Osteoblast (primary cell): Measurements from ENCODE around the gene ASIC3. TPM values are rescaled to one million over a fixed set of nuclear protein-coding genes. Genes with fewer than 3 reads are reported as not detected.

Experiments used
- DNase-seq: peaks from one replicate; pipeline ENCODE4 v3.0.0; 2011; ENCODE audit warnings: low spot score, mixed read lengths; ENCODE audit not compliant: insufficient read length; ENCODE audit errors: missing footprints
- H2AFZ ChIP-seq: 2 replicates; pipeline ENCODE4 v1.6.0; 2011; ENCODE audit warnings: mild to moderate bottlenecking, low read length
- H3K27ac ChIP-seq: 2 replicates; pipeline ENCODE4 v1.5.1; 2011; ENCODE audit warnings: mild to moderate bottlenecking, low read depth, low read length, moderate library complexity
- H3K27me3 ChIP-seq: 2 replicates; pipeline ENCODE4 v1.6.0; 2012; ENCODE audit warnings: mild to moderate bottlenecking, control low read depth, inconsistent platforms, low read length, moderate library complexity; ENCODE audit not compliant: insufficient read depth
- H3K36me3 ChIP-seq: 2 replicates; pipeline ENCODE4 v1.5.1; 2011; ENCODE audit warnings: mild to moderate bottlenecking, low read length, control low read depth, moderate library complexity; ENCODE audit not compliant: insufficient read depth
- H3K4me1 ChIP-seq: 2 replicates; pipeline ENCODE4 v1.5.1; 2011; ENCODE audit warnings: mild to moderate bottlenecking, low read length, control low read depth, moderate library complexity; ENCODE audit not compliant: insufficient read depth
- H3K4me2 ChIP-seq: 2 replicates; pipeline ENCODE4 v1.6.0; 2011; ENCODE audit warnings: mild to moderate bottlenecking, low read length; ENCODE audit not compliant: insufficient read depth
- H3K4me3 ChIP-seq: fragments of 200-600 bp; sonication (generic); 3 replicates; pipeline ENCODE4 v1.5.1; 2012; ENCODE audit warnings: mild to moderate bottlenecking, low read length, inconsistent platforms; ENCODE audit not compliant: insufficient read depth
- H3K79me2 ChIP-seq: 2 replicates; pipeline ENCODE4 v1.6.0; 2012; ENCODE audit warnings: mild to moderate bottlenecking, low read length, control low read depth, inconsistent platforms; ENCODE audit not compliant: insufficient read depth
- H3K9me3 ChIP-seq: 2 replicates; pipeline ENCODE4 v1.5.1; 2011; ENCODE audit warnings: low read depth, low read length, control low read depth
- H4K20me1 ChIP-seq: 2 replicates; pipeline ENCODE4 v1.6.0; 2012; ENCODE audit warnings: mild to moderate bottlenecking, low read length, control low read depth; ENCODE audit not compliant: insufficient read depth
- CTCF ChIP-seq: IDR thresholded peaks from 2 replicates; pipeline ENCODE4 v1.5.1; 2011; ENCODE audit warnings: mild to moderate bottlenecking, low read depth, low read length, moderate library complexity; ENCODE audit errors: extremely low read depth
- total RNA-seq: library from RNA; depleted of rRNA; stranded (reverse); fragments of >200 nt; gene quantifications from 2 replicates; pipeline ENCODE4 v1.2.3, GENCODE V29; 2012

The ASIC3 gene
- total RNA-seq, 1 donor, result under 0.01 TPM

GRCh38 chr7:151086802-151087244 is 38.5 kb downstream of the ASIC3 start:
- DNase-seq, result peak; percentile 94
- Histone ChIP-seq H3K4me2 (peak overlapping the region; percentile 79), H3K79me2 (peaks cover 62% of the 10 kb centered on the region), H3K4me3 (peak overlapping the region; percentile 91), H3K36me3 (peaks cover 2% of the 10 kb centered on the region), H2AFZ (peak overlapping the region; percentile 62), H3K9me3 (no peaks in the 10 kb centered on the region), H3K27me3 (no peaks in the 10 kb centered on the region), H3K4me1 (peaks cover 42% of the 10 kb centered on the region), H3K27ac (peak overlapping the region; percentile 79), H4K20me1 (peaks cover 29% of the 10 kb centered on the region)
- TF ChIP-seq CTCF, result no peak

- DNase-seq, result peak; percentile 97
- Histone ChIP-seq H3K27ac (peak overlapping the region; percentile 79), H3K4me1 (peaks cover 36% of the 10 kb centered on the region), H3K27me3 (no peaks in the 10 kb centered on the region), H3K36me3 (peaks cover 5% of the 10 kb centered on the region), H4K20me1 (peaks cover 35% of the 10 kb centered on the region), H3K4me3 (peak overlapping the region; percentile 91), H3K79me2 (peaks cover 62% of the 10 kb centered on the region), H2AFZ (peak overlapping the region; percentile 62), H3K9me3 (no peaks in the 10 kb centered on the region), H3K4me2 (peak overlapping the region; percentile 79)
- TF ChIP-seq CTCF, result no peak
These were observed 39.1 kb downstream of the ASIC3 start for GRCh38 chr7:151087245-151088018.

- H3K79me2 ChIP-seq, result peaks cover 63% of the 10 kb centered on the region
- H4K20me1 ChIP-seq, result peaks cover 43% of the 10 kb centered on the region
- peaks cover 33% of the 10 kb centered on the region for H3K4me1 ChIP-seq
- peaks cover 5% of the 10 kb centered on the region for H3K36me3 ChIP-seq
- peak overlapping the region; percentile 79 for H3K27ac ChIP-seq
- H3K9me3 ChIP-seq, result no peaks in the 10 kb centered on the region
- peak overlapping the region; percentile 91 for H3K4me3 ChIP-seq
- H3K4me2 ChIP-seq, result peak overlapping the region; percentile 79
- no peaks in the 10 kb centered on the region for H3K27me3 ChIP-seq
- H2AFZ ChIP-seq, result peak overlapping the region; percentile 78
- peak; percentile 89 for DNase-seq
- TF ChIP-seq CTCF, result no peak
These were observed 39.9 kb downstream of the ASIC3 start for GRCh38 chr7:151088019-151088855.
